ENCODE measurements around the gene TEAD1. TPM values are rescaled to one million over a fixed set of nuclear protein-coding genes. Genes with fewer than 3 reads are reported as not detected.
A peak's percentile ranks its signal among the peaks of the same experiment; 100 is the strongest.

The TEAD1 gene
- total RNA-seq, 2 experiments from 2014 or later: 0.59 to 0.65 TPM

DNA sequence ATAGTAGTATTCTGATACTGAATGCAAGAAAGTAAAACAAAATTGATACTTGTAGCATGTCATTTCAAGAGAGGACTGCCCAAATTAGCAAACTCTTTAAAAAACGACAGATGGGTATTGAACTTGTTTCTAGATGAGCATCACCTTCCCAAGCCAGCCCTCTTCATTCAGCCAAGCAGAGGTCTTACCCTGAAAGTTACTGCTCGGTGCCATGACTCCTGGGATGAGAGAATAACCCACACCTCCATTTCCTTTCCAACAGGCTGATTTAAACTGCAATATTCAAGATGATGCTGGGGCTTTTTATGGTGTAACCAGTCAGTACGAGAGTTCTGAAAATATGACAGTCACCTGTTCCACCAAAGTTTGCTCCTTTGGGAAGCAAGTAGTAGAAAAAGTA is 250.4 kb downstream of the TEAD1 start:
- DNase-seq (no peak), ATAC-seq (peak; percentile 26)
- no peaks in the 10 kb centered on the region for H3K4me1 Mint-ChIP-seq
- POLR2A ChIA-PET: no interaction called here
- CTCF ChIA-PET: no interaction called here
- H3K27me3 Mint-ChIP-seq: peaks cover 11% of the 10 kb centered on the region
- intact Hi-C loops (cut with DNase I, micrococcal nuclease): no loop called here
- H3K9me3 Mint-ChIP-seq (ENCODE audit: low read depth): no peaks in the 10 kb centered on the region
- no peak overlapping the region for H3K4me3 Mint-ChIP-seq
- no peak overlapping the region for H3K27ac Mint-ChIP-seq
- H3K36me3 Mint-ChIP-seq (ENCODE audit: low read depth): no peaks in the 10 kb centered on the region

- no peak overlapping the region for H3K27ac Mint-ChIP-seq
These were observed 251.3 kb downstream of the TEAD1 start for GRCh38 chr11:12925520-12925919.

GRCh38 chr11:12927221-12927620 is 253.0 kb downstream of the TEAD1 start:
- ChIA-PET POLR2A (no interaction called here), CTCF (interaction anchor here (0.9 to 1.4 kb wide), 2 partner anchors 36 to 39 kb away, joined by 3 to 4 read pairs; no protein-coding TSS in a partner anchor)
- no peaks in the 10 kb centered on the region for H3K36me3 Mint-ChIP-seq (ENCODE audit: low read depth)
- no peak for ATAC-seq
- intact Hi-C loops (cut with DNase I, micrococcal nuclease): no loop called here
- H3K9me3 Mint-ChIP-seq (ENCODE audit: low read depth): no peaks in the 10 kb centered on the region
- no peaks in the 10 kb centered on the region for H3K4me1 Mint-ChIP-seq
- no peak overlapping the region for H3K27ac Mint-ChIP-seq
- no peak for DNase-seq
- H3K4me3 Mint-ChIP-seq: no peak overlapping the region
- H3K27me3 Mint-ChIP-seq: peaks cover 9% of the 10 kb centered on the region

More at GRCh38 chr11:12925520-12925919, 251.3 kb downstream of the TEAD1 start:
- ChIA-PET CTCF (no interaction called here), POLR2A (no interaction called here)
- peaks cover 9% of the 10 kb centered on the region for H3K27me3 Mint-ChIP-seq
- no peaks in the 10 kb centered on the region for H3K4me1 Mint-ChIP-seq
- intact Hi-C loops (cut with DNase I, micrococcal nuclease): no loop called here
- ATAC-seq: no peak
- H3K4me3 Mint-ChIP-seq: no peak overlapping the region
- no peaks in the 10 kb centered on the region for H3K9me3 Mint-ChIP-seq (ENCODE audit: low read depth)
- H3K36me3 Mint-ChIP-seq (ENCODE audit: low read depth): no peaks in the 10 kb centered on the region
- no peak for DNase-seq

DNA sequence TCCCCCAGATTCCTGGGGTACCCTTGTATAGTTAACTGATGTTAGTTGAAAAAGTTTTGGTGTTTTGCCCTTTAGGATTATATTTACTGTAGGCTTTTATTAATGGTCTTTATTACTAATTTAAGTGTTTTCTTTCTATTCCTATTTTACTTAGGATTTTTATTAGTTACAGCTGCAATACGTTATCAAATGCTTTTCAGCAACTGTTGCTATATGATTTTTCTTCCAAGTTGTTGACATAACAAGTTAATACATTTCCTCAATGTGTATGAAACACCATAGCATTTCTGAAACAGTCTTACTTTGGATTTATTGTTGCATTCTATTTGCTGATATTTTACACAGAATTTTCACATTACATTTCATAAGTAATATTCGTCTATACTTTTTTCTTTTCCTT is 253.7 kb downstream of the TEAD1 start:
- H3K9me3 Mint-ChIP-seq (ENCODE audit: low read depth): no peaks in the 10 kb centered on the region
- CTCF ChIA-PET: interaction anchor here (0.9 to 1.4 kb wide), 2 partner anchors 36 to 39 kb away, joined by 3 to 4 read pairs; no protein-coding TSS in a partner anchor
- H3K4me1 Mint-ChIP-seq: no peaks in the 10 kb centered on the region

GRCh38 chr11:12930850-12931249 is 256.6 kb downstream of the TEAD1 start:
- Mint-ChIP-seq H3K4me3 (no peak overlapping the region), H3K27me3 (peaks cover 14% of the 10 kb centered on the region), H3K4me1 (no peaks in the 10 kb centered on the region), H3K36me3 (ENCODE audit: low read depth) (no peaks in the 10 kb centered on the region), H3K9me3 (ENCODE audit: low read depth) (no peaks in the 10 kb centered on the region), H3K27ac (no peak overlapping the region)
- CTCF ChIA-PET: no interaction called here
- POLR2A ChIA-PET: no interaction called here
- DNase-seq (no peak), ATAC-seq (no peak)
- intact Hi-C loops (cut with DNase I, micrococcal nuclease): no loop called here

More for the DNA sequence above, 253.7 kb downstream of the TEAD1 start:
- Mint-ChIP-seq H3K4me3 (no peak overlapping the region), H3K27ac (no peak overlapping the region), H3K36me3 (ENCODE audit: low read depth) (no peaks in the 10 kb centered on the region), H3K27me3 (peaks cover 9% of the 10 kb centered on the region)
- ATAC-seq (no peak), DNase-seq (no peak)
- POLR2A ChIA-PET: no interaction called here
- intact Hi-C loops (cut with DNase I, micrococcal nuclease): no loop called here

GRCh38 chr11:12932485-12932884 is 258.3 kb downstream of the TEAD1 start:
- ChIA-PET POLR2A (no interaction called here), CTCF (no interaction called here)
- Mint-ChIP-seq H3K27me3 (peaks cover 9% of the 10 kb centered on the region), H3K4me1 (no peaks in the 10 kb centered on the region), H3K9me3 (ENCODE audit: low read depth) (no peaks in the 10 kb centered on the region), H3K36me3 (ENCODE audit: low read depth) (no peaks in the 10 kb centered on the region), H3K27ac (no peak overlapping the region), H3K4me3 (no peak overlapping the region)
- ATAC-seq (no peak), DNase-seq (no peak)
- intact Hi-C loops (cut with DNase I, micrococcal nuclease): no loop called here

GRCh38 chr11:12936200-12936599 is 262.0 kb downstream of the TEAD1 start:
- Mint-ChIP-seq H3K9me3 (ENCODE audit: low read depth) (no peaks in the 10 kb centered on the region), H3K36me3 (ENCODE audit: low read depth) (no peaks in the 10 kb centered on the region), H3K27ac (no peak overlapping the region), H3K4me1 (no peaks in the 10 kb centered on the region), H3K27me3 (peaks cover 12% of the 10 kb centered on the region), H3K4me3 (no peak overlapping the region)
- POLR2A ChIA-PET: no interaction called here
- CTCF ChIA-PET: no interaction called here
- intact Hi-C loops (cut with DNase I, micrococcal nuclease): no loop called here
- ATAC-seq (no peak), DNase-seq (no peak)

GRCh38 chr11:12938590-12939247 is 264.5 kb downstream of the TEAD1 start:
- H3K27me3 Mint-ChIP-seq: peaks cover 22% of the 10 kb centered on the region
- DNase-seq: no peak
- H3K36me3 Mint-ChIP-seq (ENCODE audit: low read depth): no peaks in the 10 kb centered on the region
- no peak for ATAC-seq
- H3K4me3 Mint-ChIP-seq: no peak overlapping the region
- intact Hi-C loops (cut with DNase I, micrococcal nuclease): no loop called here
- no peaks in the 10 kb centered on the region for H3K9me3 Mint-ChIP-seq (ENCODE audit: low read depth)
- no peak overlapping the region for H3K27ac Mint-ChIP-seq
- ChIA-PET POLR2A (no interaction called here), CTCF (no interaction called here)
- H3K4me1 Mint-ChIP-seq: no peaks in the 10 kb centered on the region

DNA sequence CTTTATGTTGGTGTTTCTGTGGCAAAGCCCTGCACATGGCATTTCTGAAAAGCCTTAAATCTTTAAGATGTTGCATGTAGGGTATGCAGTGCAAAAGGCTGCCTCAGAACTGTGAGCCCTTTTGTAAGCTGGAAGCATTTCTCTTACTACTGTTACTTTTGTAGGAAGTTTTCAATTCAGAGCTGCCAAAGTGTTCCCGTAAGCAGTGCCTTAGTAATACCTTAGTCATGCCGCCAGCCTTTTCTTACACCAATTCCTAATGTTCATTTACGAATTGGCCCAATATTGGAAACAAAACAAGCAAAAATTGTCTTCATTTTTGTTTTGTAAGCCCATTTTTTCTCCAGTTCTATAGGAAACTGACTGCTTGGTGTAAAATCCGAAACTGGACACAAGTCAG is 267.4 kb downstream of the TEAD1 start:
- intact Hi-C loops (cut with DNase I, micrococcal nuclease): no loop called here

DNA sequence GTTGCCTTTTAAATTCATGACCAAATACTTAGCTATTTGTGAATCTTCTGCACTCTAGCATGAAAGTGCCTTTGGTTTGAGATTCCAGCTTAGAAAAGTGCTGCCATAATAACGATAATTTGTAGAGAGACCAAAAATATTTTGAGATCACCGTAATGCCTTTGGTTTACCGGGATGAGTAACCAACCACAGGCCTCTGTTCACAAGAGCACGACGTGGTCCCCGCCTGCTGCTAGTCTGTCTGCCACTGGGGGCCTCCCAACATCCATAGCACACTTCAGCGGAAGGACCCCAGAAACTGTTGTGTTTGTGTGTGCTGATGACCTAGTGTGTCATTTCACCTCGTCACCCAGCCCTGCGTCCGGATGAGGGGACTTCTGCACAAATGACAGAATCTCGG is 267.9 kb downstream of the TEAD1 start:
- DNase-seq (no peak), ATAC-seq (no peak)
- Mint-ChIP-seq H3K9me3 (ENCODE audit: low read depth) (no peaks in the 10 kb centered on the region), H3K36me3 (ENCODE audit: low read depth) (no peaks in the 10 kb centered on the region), H3K27me3 (peaks cover 28% of the 10 kb centered on the region), H3K4me1 (no peaks in the 10 kb centered on the region), H3K27ac (no peak overlapping the region), H3K4me3 (no peak overlapping the region)
- CTCF ChIA-PET: interaction anchor here (0.7 kb wide), 1 partner anchor 531 kb away, joined by 4 read pairs; no protein-coding TSS in a partner anchor
- POLR2A ChIA-PET: interaction anchor here (0.7 kb wide), 1 partner anchor 26 kb away, joined by 3 read pairs; no protein-coding TSS in a partner anchor
- intact Hi-C loops (cut with DNase I, micrococcal nuclease): no loop called here

More for the DNA sequence above, 267.4 kb downstream of the TEAD1 start:
- H3K4me3 Mint-ChIP-seq: no peak overlapping the region
- ChIA-PET CTCF (interaction anchor here (0.7 kb wide), 1 partner anchor 532 kb away, joined by 4 read pairs; no protein-coding TSS in a partner anchor), POLR2A (interaction anchor here (0.7 kb wide), 1 partner anchor 25 kb away, joined by 3 read pairs; no protein-coding TSS in a partner anchor)
- H3K4me1 Mint-ChIP-seq: no peaks in the 10 kb centered on the region
- H3K36me3 Mint-ChIP-seq (ENCODE audit: low read depth): no peaks in the 10 kb centered on the region
- H3K9me3 Mint-ChIP-seq (ENCODE audit: low read depth): no peaks in the 10 kb centered on the region
- no peak overlapping the region for H3K27ac Mint-ChIP-seq
- ATAC-seq: no peak
- peaks cover 26% of the 10 kb centered on the region for H3K27me3 Mint-ChIP-seq
- no peak for DNase-seq

GRCh38 chr11:12943311-12943710 is 269.1 kb downstream of the TEAD1 start:
- ATAC-seq: no peak
- POLR2A ChIA-PET: no interaction called here

DNA sequence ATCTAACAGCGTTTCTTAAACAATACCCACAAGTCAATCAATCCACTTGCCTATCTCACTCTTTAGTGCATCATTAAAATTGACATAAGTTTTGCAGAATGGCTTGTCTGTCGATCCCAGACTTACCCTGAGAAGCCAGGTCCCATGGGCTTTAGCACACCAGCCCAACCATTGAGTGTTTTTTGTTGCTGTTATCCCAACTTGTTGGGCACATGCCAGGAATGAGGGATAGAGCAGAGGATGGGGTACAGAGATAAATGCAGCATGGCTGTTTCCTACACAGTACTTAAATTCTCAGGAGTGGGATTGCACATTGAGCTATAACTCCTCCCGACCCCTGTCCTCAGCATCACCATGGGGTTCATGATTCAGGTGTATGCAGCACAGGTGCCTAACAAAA is 270.7 kb downstream of the TEAD1 start:
- Mint-ChIP-seq H3K27ac (no peak overlapping the region), H3K4me1 (no peaks in the 10 kb centered on the region), H3K9me3 (ENCODE audit: low read depth) (no peaks in the 10 kb centered on the region), H3K27me3 (peaks cover 38% of the 10 kb centered on the region), H3K4me3 (no peak overlapping the region), H3K36me3 (ENCODE audit: low read depth) (no peaks in the 10 kb centered on the region)
- intact Hi-C loops (cut with DNase I, micrococcal nuclease): no loop called here
- DNase-seq (no peak), ATAC-seq (no peak)
- CTCF ChIA-PET: interaction anchor here (0.6 kb wide), 1 partner anchor 15 kb away, joined by 3 read pairs; no protein-coding TSS in a partner anchor
- POLR2A ChIA-PET: no interaction called here

More at GRCh38 chr11:12943311-12943710, 269.1 kb downstream of the TEAD1 start:
- CTCF ChIA-PET: no interaction called here
- Mint-ChIP-seq H3K9me3 (ENCODE audit: low read depth) (no peaks in the 10 kb centered on the region), H3K4me3 (no peak overlapping the region), H3K4me1 (no peaks in the 10 kb centered on the region), H3K27ac (no peak overlapping the region), H3K27me3 (peaks cover 35% of the 10 kb centered on the region), H3K36me3 (ENCODE audit: low read depth) (no peaks in the 10 kb centered on the region)
- intact Hi-C loops (cut with DNase I, micrococcal nuclease): no loop called here
- no peak for DNase-seq

Measured in activated CD4-positive, alpha-beta T cell treated with anti-CD3 and anti-CD28 coated beads for 36 hours (primary cell).